ENCODE results near the gene VPREB3.

- TF ChIP-seq CTCF (IDR thresholded peaks at IDR 0.05) (no peak), POLR2A (IDR thresholded peaks at IDR 0.05) (no peak)
Measured at GRCh38 chr22:23789121-23789520, 34.9 kb upstream of the VPREB3 start.
